GM21390 (cell line): Measurements from ENCODE around the gene PKHD1.
A peak's percentile ranks its signal among the peaks of the same experiment; 100 is the strongest.

Experiments used
- ATAC-seq: cut with Tn5 transposase; IDR thresholded peaks from one replicate; pipeline ENCODE4 v1.9.1; 2021; ENCODE audit not compliant: unreplicated experiment

The PKHD1 gene

GRCh38 chr6:51719297-51719696 is 368.1 kb downstream of the PKHD1 start:
- no peak for ATAC-seq

GRCh38 chr6:51718533-51718932 is 368.9 kb downstream of the PKHD1 start:
- ATAC-seq = no peak

- no peak for ATAC-seq
Observed at GRCh38 chr6:51717477-51717876, 369.9 kb downstream of the PKHD1 start.

GRCh38 chr6:51711876-51712275 is 375.5 kb downstream of the PKHD1 start:
- no peak for ATAC-seq

- ATAC-seq = no peak
Observed at GRCh38 chr6:51706086-51706485, 381.3 kb downstream of the PKHD1 start.

- no peak for ATAC-seq
Observed at GRCh38 chr6:51704932-51705540, 382.4 kb downstream of the PKHD1 start.

GRCh38 chr6:51702851-51703250 is 384.6 kb downstream of the PKHD1 start:
- ATAC-seq = no peak

GRCh38 chr6:51684603-51685002 is 402.8 kb downstream of the PKHD1 start:
- no peak for ATAC-seq

- no peak for ATAC-seq
Observed at GRCh38 chr6:51684038-51684437, 403.4 kb downstream of the PKHD1 start.

- ATAC-seq = peak; percentile 61
Observed at GRCh38 chr6:51678905-51679620, 408.4 kb downstream of the PKHD1 start.

GRCh38 chr6:51678274-51678673 is 409.1 kb downstream of the PKHD1 start:
- no peak for ATAC-seq

- no peak for ATAC-seq
Observed at GRCh38 chr6:51675922-51676275, 411.5 kb downstream of the PKHD1 start.

GRCh38 chr6:51675020-51675921 is 412.1 kb downstream of the PKHD1 start:
- no peak for ATAC-seq

GRCh38 chr6:51663525-51663924 is 423.9 kb downstream of the PKHD1 start:
- no peak for ATAC-seq

GRCh38 chr6:51660767-51661166 is 426.6 kb downstream of the PKHD1 start:
- ATAC-seq = no peak

GRCh38 chr6:51657491-51657890 is 429.9 kb downstream of the PKHD1 start:
- no peak for ATAC-seq

GRCh38 chr6:51655517-51655916 is 431.9 kb downstream of the PKHD1 start:
- ATAC-seq = no peak

GRCh38 chr6:51654647-51655046 is 432.8 kb downstream of the PKHD1 start:
- no peak for ATAC-seq

- no peak for ATAC-seq
Observed at GRCh38 chr6:51651132-51651817, 436.1 kb downstream of the PKHD1 start.

- no peak for ATAC-seq
Observed at GRCh38 chr6:51648774-51649173, 438.6 kb downstream of the PKHD1 start.

- ATAC-seq = no peak
Observed at GRCh38 chr6:51648236-51648635, 439.2 kb downstream of the PKHD1 start.
